K562 (cell line): ENCODE measurements around the gene SPOCD1. TPM values are rescaled to one million over a fixed set of nuclear protein-coding genes. Genes with fewer than 3 reads are reported as not detected.
A peak's percentile ranks its signal among the peaks of the same experiment; 100 is the strongest.

Experiments
- BMI1 ChIP-seq: fragments of 150-350 bp; IDR thresholded peaks from 2 replicates; pipeline ENCODE4 v1.6.1; 2014; ENCODE audit warnings: low read length
- CHD4 ChIP-seq: fragments of 200-600 bp; sonication (generic); IDR thresholded peaks from 3 replicates; pipeline ENCODE4 v1.6.1; 2012; ENCODE audit warnings: low read depth, mild to moderate bottlenecking, mixed read lengths, low read length, inconsistent platforms; ENCODE audit not compliant: insufficient read depth, insufficient replicate concordance, poor library complexity, severe bottlenecking
- DACH1 ChIP-seq: fragments of 450-650 bp; IDR thresholded peaks from 2 replicates; pipeline ENCODE4 v1.6.1; 2018; ENCODE audit not compliant: partially characterized antibody
- GATAD2B ChIP-seq: fragments of 450-650 bp; IDR thresholded peaks from 2 replicates; pipeline ENCODE4 v1.6.1; 2017; ENCODE audit warnings: mild to moderate bottlenecking, borderline replicate concordance
- HSF4 ChIP-seq: fragments of 250-450 bp; sonication (Bioruptor Pico); IDR thresholded peaks from 2 replicates; pipeline ENCODE4 v2.1.2; 2022; ENCODE audit warnings: mild to moderate bottlenecking, moderate library complexity, borderline replicate concordance
- MCM7 ChIP-seq, 2 experiments: fragments of 450-650 bp; IDR thresholded peaks; 2 replicates each; pipeline ENCODE4 v1.6.1; 2016 to 2018
- MED1 ChIP-seq: sonication (generic); formaldehyde crosslinking; IDR thresholded peaks from 2 replicates; pipeline ENCODE4 v1.8.1; 2023; ENCODE audit warnings: missing genetic modification reagents, borderline replicate concordance
- NELFE ChIP-seq: IDR thresholded peaks from 2 replicates; pipeline ENCODE4 v1.6.1; 2011; ENCODE audit warnings: mild to moderate bottlenecking; ENCODE audit not compliant: insufficient read depth, insufficient read length
- NR2C2 ChIP-seq, 2 experiments: fragments of 200-800 bp in 1 of 2; sonication (Bioruptor generic) in 1 of 2; sonication (generic) in 1 of 2; formaldehyde crosslinking in 1 of 2; IDR thresholded peaks; 2 replicates each; pipeline versions ENCODE4 v1.6.1 to v1.8.0; 2016 to 2022; ENCODE audit warnings: mild to moderate bottlenecking in 1 of 2, missing compliant biosample characterization in 1 of 2, missing genetic modification characterization in 1 of 2, missing genetic modification reagents in 1 of 2
- NR2F6 ChIP-seq: fragments of 450-650 bp; formaldehyde crosslinking; IDR thresholded peaks from 2 replicates; pipeline ENCODE4 v1.4.0; 2020; ENCODE audit warnings: mild to moderate bottlenecking
- RBM34 ChIP-seq: fragments of 200-400 bp; formaldehyde crosslinking; IDR thresholded peaks from 2 replicates; pipeline ENCODE4 v1.6.1; 2018; ENCODE audit warnings: low read length, borderline replicate concordance; ENCODE audit not compliant: insufficient read depth
- RCOR1 ChIP-seq, 2 experiments: IDR thresholded peaks; 2 replicates each; pipeline ENCODE4 v1.6.1; 2012; ENCODE audit warnings: low read depth in 2 of 2, low read length in 2 of 2, borderline replicate concordance in 1 of 2, improper control_type of control experiment in 1 of 2
- RFX1 ChIP-seq: fragments of 450-650 bp; IDR thresholded peaks from 2 replicates; pipeline ENCODE4 v1.6.1; 2016; ENCODE audit warnings: mild to moderate bottlenecking, moderate library complexity
- RNF219 ChIP-seq: fragments of 250-450 bp; sonication (Bioruptor Pico); IDR thresholded peaks from 2 replicates; pipeline ENCODE4 v1.5.0; 2022; ENCODE audit warnings: mild to moderate bottlenecking
- TOE1 ChIP-seq, 2 experiments: fragments of 450-650 bp in 1 of 2; sonication (generic) in 1 of 2; formaldehyde crosslinking in 1 of 2; IDR thresholded peaks; 2 replicates each; pipeline versions ENCODE4 v1.7.1 to v1.8.0; 2016 to 2022; ENCODE audit warnings: borderline replicate concordance in 2 of 2, mild to moderate bottlenecking in 2 of 2, antibody characterized with exemption in 1 of 2, inconsistent platforms in 1 of 2, low read depth in 1 of 2, missing genetic modification reagents in 1 of 2, moderate library complexity in 1 of 2
- ZNF41 ChIP-seq: fragments of 250-450 bp; sonication (Bioruptor Pico); conservative IDR thresholded peaks from 2 replicates; pipeline ENCODE4 v1.4.0; 2020; ENCODE audit warnings: mild to moderate bottlenecking
- ZNF592 ChIP-seq: fragments of 450-650 bp; IDR thresholded peaks from 2 replicates; pipeline ENCODE4 v1.6.1; 2017; ENCODE audit warnings: antibody characterized with exemption, mild to moderate bottlenecking
- polyA plus RNA-seq, 8 experiments: library from polyadenylated mRNA; depleted of rRNA in 4 of 8; stranded (reverse) in 5 of 8; unstranded in 3 of 8; fragments of >200 nt; fragmentation: Nextera tagmentation in 2 of 8; fragmentation: Illumina TruSeq in 1 of 8; extraction: Ambion mirVana in 2 of 8; extraction: Trizol in 1 of 8; gene quantifications; 2 replicates each; pipeline versions ENCODE4 v1.2.1 to v1.2.3, GENCODE V29; 2011 to 2014; ENCODE audit warnings: inconsistent platforms in 1 of 8, missing spikeins in 1 of 8
- total RNA-seq, 7 experiments: library from RNA; depleted of rRNA in 6 of 7; stranded (reverse); fragments of >200 nt in 6 of 7; fragmentation: Illumina TruSeq in 2 of 7; extraction: Trizol in 2 of 7; gene quantifications; 2 replicates each; pipeline versions ENCODE4 v1.2.1 to v1.2.3, GENCODE V29; 2011 to 2021; ENCODE audit warnings: low replicate concordance in 1 of 7
- TF ChIP-seq, protein P1 (sequence below), 2 experiments: fragments of 450-650 bp; conservative IDR thresholded peaks; 2 replicates each; pipeline ENCODE4 v1.6.1; 2017; ENCODE audit warnings: mild to moderate bottlenecking in 2 of 2, moderate library complexity in 2 of 2

Gene SPOCD1
- total and polyA plus RNA-seq, 9 of the 15 experiments (the other 6 are each of a cell fraction or from before 2014, with no cell fraction given) = 0.03 to 0.71 (median 0.26) TPM; not detected in 1

GRCh38 chr1:31815752-31816500 is at the start of gene SPOCD1 (continued):
- peak; percentile 31; the same call in 1 of the 2 replicates for TF ChIP-seq ZNF592
- TF ChIP-seq MCM7 (IDR thresholded peaks at IDR 0.05) = no peak
- TF ChIP-seq, protein P1, sequence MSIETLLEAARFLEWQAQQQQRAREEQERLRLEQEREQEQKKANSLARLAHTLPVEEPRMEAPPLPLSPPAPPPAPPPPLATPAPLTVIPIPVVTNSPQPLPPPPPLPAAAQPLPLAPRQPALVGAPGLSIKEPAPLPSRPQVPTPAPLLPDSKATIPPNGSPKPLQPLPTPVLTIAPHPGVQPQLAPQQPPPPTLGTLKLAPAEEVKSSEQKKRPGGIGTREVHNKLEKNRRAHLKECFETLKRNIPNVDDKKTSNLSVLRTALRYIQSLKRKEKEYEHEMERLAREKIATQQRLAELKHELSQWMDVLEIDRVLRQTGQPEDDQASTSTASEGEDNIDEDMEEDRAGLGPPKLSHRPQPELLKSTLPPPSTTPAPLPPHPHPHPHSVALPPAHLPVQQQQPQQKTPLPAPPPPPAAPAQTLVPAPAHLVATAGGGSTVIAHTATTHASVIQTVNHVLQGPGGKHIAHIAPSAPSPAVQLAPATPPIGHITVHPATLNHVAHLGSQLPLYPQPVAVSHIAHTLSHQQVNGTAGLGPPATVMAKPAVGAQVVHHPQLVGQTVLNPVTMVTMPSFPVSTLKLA (conservative IDR thresholded peaks at IDR 0.05) = peak; percentile 66 to 68
- TF ChIP-seq RBM34 = no peak
- no peak for TF ChIP-seq MED1 (CRISPR knock-in tag)
- TF ChIP-seq DACH1 = peak; percentile 68
- TF ChIP-seq RNF219 (CRISPR knock-in tag) = no peak
- TF ChIP-seq RCOR1 (IDR thresholded peaks at IDR 0.05; ENCODE audit: borderline replicate concordance in 1 of 2, low read depth in 2 of 2, low read length in 2 of 2) = peak; percentile 94 to 99
- TF ChIP-seq BMI1 = no peak; the same call in 1 of the 2 replicates
- TF ChIP-seq NR2F6 (CRISPR knock-in tag) = peak; percentile 72; the same call in 1 of the 2 replicates
- no peak for TF ChIP-seq HSF4 (CRISPR knock-in tag)
- TF ChIP-seq NELFE = no peak
- TF ChIP-seq CHD4 = peak; percentile 93
- TF ChIP-seq RFX1 = no peak
- TF ChIP-seq ZNF41 (CRISPR knock-in tag) = no peak
- TF ChIP-seq TOE1 (IDR thresholded peaks at IDR 0.05; ENCODE audit: borderline replicate concordance) = peak; percentile 100
- TF ChIP-seq TOE1 (CRISPR knock-in tag; IDR thresholded peaks at IDR 0.05; ENCODE audit: borderline replicate concordance, low read depth) = peak; percentile 65; the same call in 1 of the 2 replicates
- peak; percentile 55; the same call in 1 of the 2 replicates for TF ChIP-seq GATAD2B
- no peak for TF ChIP-seq NR2C2 (CRISPR knock-in tag; IDR thresholded peaks at IDR 0.05)
- peak; percentile 44; the same call in 1 of the 2 replicates for TF ChIP-seq NR2C2 (tag; IDR thresholded peaks at IDR 0.05)
